HG02943 (cell line): ENCODE data around the gene TMOD2.

ENCODE experiments used
- ATAC-seq: cut with Tn5 transposase; IDR thresholded peaks from one replicate; pipeline ENCODE4 v1.9.1; 2021; ENCODE audit warnings: mild to moderate bottlenecking, low read depth, moderate library complexity; ENCODE audit not compliant: unreplicated experiment

The TMOD2 gene

DNA sequence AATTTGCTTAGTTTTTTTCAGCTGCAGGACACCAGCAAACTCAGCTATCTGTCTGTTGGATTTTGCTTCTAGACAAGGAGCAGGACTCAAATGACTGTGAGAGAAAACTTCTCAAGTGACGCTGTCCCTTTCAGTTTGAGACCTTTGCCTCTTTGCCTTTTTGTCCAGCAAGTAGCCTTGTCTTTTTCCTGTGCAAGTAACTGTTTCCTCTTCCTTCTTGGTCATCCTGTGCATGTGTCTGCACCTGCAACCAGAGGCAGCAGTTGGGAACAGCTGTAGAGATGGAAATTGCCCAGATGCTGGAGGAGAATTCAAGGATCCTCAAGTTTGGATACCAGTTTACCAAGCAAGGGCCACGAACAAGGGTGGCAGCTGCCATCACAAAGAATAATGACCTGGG lies 54.7 kb downstream of the TMOD2 start:
- ATAC-seq, result no peak

DNA sequence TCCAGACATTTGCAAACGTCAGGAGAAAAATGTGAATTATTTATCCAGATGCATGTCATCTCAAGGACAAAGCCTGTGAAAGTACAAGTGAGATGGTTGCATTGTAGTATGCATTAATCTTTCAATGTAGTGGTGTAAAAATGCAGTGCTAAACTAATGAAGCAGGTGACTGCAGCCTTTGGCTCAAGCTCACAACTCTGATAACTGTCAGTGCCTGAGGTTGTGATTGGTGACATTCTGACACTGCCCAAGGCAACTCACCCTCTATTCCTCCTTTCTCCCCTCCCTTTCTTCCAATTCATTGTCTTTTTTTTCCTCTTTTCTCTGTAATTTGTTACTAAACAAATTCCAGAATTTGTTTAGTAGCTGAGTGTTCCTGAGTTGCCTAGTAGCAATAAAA lies 58.1 kb downstream of the TMOD2 start:
- ATAC-seq, result no peak

DNA sequence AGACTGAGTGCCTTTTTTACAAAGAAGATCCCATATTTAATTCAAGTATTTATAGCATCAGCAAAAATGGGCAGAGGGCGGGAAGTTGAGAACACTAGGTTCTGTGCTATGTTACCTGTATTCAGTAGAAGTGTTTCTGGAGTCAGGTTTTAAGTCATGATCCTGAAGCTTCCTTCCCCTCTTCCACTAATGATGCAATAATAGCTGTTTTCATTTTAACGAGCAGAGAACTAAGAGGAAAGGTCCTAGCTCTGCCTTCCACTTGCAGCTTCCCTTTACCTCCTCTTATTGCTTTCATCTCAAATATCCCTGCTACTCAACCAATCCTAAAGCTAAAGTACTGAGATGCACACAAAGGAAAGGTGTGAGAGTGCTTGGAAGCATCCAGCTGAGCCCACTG lies 61.2 kb downstream of the TMOD2 start:
- ATAC-seq, result no peak

DNA sequence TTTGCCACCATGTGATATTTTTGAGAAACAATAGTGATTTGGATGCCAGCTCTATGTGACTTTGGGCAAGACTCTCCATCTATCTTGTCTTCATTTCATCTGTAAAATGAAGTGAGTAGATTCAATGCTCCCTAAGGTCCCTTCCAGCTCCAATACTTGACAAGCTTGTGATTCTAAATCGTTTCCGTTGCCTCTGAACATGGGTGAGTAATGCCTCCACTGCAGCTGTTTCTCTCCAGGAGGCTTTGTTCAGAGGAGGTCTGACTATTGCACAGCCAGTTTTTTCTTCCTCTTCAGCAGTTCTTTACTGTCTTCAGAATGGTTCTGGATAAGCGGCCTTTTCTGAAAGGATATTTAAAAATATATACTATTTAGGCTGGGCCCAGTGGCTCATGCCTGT lies 63.2 kb downstream of the TMOD2 start:
- no peak for ATAC-seq

DNA sequence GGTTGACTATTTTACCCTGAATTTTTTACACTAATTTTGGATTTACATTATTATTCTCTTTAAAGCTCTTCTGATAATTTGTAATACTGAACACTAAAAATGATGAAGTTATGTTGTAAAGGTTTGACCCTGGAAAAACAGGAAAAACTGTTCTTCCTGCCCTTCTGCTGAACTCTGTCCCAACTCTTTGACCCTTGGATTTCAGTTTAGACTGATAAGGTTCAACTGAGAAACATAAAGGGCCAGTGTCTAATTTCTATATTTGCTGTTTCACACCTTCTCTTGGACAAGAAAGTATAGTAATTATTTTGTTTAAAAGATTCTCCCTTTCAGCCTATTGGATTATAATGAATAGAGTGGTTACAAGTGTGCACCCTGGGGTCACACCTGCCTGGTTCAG lies 65.2 kb downstream of the TMOD2 start:
- ATAC-seq, result no peak

DNA sequence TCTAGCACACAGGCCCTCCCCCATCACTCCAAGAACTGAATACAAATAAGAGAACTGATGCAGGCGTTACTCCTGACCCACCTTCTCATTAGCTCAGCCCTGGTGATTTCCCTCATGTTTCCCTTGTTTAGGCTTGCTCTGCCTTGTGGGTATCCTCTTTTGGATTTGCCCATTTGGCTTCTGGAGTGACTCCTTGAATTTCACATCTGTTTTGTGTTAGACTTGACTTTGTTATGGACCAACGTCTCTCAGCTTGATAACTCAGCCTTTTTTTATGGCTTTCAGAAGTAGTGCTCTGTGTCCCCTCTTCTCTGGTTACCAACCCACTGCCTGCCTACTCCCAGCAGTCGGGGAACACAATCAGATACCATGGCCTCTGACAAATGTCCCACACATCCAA lies 66.8 kb downstream of the TMOD2 start:
- ATAC-seq, result no peak

DNA sequence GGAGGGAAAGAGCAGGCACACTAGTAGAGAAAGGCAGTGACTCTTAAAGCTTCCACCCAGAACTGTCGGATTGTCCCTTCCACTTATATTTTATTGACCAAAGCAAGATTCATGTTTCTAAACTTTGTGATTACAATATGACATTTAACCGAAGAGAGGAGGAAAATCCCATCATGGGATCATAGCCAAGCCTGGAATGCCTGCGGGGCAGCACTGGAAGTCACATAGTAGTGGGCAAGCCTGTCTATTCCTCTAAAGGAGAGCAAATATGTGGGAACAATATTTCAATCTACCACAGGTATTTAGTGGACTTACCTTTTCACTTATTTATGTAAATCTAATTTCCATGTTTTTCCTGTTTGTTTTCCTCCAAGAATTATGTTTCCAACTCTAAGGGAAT lies 74.3 kb downstream of the TMOD2 start:
- ATAC-seq, result no peak

DNA sequence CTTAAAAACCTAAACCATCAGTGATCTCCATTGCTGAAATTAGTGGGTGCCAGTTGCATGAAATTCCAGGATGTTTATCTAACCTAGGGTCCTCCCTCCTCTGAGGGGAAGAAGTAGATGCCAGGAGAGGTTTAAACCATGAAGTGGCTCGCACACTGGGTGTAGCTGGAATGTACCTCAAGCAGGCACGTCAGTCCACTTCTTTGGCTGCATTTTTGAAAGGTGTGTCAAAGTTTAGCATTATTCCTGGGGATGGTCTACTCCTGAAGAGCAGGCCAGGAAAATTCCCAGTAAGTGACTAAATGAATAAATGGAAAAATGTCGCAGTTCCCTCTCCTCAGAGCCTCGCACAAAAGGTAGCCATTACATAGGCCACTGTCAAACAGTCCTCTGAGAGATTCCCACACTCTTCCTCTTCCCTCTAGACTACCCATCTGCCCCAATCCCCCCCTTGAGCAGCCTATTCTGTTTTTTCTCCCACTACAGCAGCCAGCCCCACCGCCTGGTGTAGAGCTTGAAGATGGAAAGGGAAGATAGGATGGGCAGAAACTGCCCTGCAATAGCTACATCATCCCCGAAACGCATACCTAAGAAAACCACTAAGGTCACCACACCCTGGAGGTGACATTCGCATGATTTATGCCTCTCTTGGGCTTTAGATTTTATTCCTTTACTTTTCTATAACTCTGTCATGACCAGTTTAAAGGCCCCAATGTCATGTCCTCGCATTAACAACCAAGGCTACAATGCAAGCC lies 77.4 kb downstream of the TMOD2 start:
- ATAC-seq, result no peak

DNA sequence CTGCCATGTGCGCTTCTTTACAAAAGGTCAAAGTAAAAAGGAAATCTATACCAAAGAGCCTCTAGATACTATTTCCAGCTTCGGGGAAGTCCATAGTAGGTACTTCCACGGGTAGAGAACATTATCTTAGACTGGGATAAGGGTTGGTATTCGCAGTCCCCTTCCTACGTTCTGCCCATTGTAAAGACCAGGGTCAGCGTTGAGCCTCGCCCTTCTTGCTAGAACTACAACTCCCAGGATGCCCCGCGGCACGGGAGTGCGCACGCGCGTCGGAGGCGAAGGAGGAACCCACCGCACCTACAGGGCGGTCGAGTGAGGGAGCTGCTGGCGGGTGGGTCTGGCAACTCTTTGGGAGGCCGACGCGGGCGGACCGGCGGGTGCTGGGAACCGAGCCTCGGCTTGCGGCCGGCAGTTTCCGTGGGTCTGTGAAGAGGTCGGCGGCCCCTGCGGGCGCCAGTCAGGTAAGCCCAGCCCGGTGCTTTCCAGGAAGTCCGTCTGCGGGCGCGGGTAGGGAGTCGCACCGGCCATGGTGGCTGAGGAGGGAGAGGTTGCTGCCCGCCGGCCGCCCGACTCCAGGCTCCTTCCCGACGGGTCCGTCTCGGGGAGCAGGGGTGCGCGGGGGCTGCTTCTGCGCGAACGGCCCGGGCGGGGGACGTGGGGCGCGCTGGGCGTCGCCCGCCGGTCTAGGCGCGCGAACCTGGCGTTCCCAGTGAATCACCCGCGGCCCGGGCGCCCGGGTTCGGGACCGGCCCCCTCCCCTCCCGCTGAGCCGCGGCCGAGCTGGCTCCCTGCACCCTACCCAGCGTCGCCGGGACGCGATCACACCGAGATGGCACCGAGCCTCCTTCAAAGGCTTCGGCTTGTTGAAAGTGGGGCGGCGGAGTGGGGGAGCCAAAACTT lies 78.2 kb downstream of the TMOD2 start, which contains the start of gene TMOD3:
TSS of gene TMOD3 (plus strand) at position 278 of the 900 bp plus-strand sequence. CDS start 33,232 bp downstream, outside the sequence.
- ATAC-seq, result peak; percentile 87

DNA sequence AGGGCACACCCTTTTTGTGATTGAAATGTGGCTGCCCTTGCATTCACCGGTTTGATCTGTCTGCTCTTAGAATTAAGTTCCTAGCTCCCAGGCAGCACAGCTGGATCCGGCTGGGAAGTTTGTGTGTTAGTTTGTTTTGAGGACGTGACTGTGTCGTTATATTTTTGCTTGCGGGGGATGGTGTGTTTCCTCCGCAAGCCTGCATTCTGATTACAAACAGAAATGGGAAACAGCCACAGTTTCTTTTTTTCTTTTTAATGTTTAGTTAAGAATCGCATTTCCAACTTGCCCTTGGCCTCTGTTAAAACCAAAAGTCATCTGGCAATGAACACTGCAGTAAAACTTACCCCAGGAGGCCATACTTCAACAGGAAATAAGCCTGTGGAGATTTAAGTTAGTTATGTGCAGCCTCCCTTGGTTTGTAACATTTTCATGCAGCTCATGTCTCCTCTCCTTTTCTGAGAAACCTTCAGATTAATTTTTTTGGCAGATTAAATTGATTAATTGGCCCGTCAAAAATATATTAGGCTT lies 78.9 kb downstream of the TMOD2 start:
- ATAC-seq, result peak; percentile 18

DNA sequence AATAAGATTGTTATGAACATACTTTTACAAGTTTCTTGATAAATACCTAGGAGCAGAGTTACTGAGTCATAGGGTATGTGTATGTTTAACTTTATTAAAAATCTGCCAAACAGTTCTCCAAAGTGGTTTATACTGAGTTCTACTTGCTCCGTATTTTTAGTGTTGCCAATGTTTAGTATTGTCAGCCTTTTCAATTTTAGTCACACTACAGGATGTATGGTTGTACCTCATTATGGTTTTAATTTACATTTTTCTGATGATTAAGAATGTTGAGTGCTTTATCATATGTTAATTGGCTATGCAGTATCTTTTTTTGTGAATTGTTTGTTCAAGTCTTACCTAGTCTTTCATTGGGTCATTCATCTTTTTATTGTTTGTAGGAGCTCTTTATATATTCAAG lies 82.4 kb downstream of the TMOD2 start:
- ATAC-seq, result no peak

DNA sequence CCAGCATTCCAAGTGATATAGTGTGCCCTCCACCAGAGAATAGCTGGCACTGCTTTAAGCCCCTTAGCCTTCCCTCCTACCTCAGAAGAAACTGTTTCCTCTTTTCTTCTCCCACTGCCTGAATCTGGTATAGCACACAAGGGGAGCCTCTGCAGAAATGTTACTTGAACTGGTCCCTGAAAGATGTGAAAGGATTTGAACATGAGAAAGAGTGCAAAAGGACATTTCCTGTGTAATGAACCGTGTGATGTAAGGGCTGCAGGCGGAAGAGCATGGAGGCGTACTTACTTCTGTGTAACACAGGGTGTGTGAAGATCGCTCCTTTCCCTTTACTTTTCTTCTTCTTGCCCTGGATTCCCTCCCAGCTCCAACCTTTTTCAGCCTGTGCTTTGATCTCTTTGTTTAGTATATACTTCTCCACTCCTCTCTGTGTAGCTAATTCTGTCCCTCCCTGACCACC lies 86.4 kb downstream of the TMOD2 start:
- no peak for ATAC-seq

DNA sequence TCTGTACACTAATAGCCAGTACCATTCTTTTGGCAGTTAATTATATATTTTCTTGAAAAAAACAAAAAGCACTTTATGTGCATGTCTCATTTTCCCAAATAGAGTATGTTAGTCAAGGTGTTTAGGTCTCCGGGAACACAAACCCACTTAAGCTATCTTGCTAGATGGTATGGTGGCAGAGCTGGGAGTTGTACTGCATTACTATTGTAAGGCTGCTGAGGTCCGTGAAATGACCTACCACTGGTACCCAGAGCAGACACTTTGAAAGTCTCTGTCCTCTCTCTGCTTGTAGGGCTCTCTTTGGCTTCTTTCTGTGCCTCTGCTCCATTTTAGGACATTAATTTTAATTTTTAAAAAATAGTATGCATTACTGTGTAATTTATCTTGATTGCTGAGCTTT lies 86.9 kb downstream of the TMOD2 start:
- ATAC-seq, result no peak

DNA sequence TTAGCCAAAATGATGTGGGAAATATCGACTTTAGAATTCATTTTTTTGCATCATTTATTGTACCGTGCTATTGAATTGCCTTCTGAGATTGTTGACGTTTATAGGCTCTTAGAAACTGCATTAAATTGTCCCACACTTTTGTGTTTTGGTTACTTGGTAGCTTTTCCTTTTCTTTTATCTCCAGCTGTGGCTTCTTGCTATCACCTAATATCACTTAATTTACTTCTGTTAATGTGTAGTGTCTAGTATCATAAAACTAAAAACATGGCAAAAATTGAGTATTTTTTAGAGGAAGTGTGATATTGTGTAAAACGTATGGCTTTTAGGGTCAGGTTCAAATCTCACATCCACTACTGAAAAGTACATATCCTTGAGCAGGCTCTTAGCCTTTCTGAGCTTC lies 89.3 kb downstream of the TMOD2 start:
- no peak for ATAC-seq

DNA sequence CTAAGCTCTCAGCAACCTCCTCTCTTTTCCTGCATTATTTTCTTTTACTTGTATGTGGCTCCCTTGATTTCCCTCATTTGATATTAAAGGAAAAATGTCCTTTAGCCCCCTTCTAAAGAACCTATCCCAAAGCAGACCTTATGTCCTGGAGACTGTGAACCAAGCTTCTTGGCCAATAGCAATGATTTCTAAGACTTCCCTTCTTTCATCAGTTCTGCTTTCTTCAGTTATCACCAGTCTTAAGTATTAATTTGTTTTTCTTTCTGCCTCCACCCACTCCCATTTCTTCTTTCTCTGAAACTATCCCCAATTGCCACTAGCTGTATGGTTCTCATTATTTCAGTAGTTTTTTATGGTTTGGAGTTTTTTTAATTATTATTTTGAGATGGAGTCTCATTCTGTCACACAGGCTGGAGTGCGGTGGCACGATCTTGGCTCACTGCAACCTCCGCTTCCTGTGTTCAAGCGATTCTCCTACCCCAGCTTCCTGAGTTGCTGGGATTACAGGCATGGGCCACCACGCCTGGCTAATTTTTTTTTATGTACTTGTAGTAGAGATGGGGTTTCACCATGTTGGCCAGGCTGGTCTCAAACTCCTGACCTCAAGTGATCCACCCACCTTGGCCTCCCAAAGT lies 90.1 kb downstream of the TMOD2 start:
- ATAC-seq, result no peak

DNA sequence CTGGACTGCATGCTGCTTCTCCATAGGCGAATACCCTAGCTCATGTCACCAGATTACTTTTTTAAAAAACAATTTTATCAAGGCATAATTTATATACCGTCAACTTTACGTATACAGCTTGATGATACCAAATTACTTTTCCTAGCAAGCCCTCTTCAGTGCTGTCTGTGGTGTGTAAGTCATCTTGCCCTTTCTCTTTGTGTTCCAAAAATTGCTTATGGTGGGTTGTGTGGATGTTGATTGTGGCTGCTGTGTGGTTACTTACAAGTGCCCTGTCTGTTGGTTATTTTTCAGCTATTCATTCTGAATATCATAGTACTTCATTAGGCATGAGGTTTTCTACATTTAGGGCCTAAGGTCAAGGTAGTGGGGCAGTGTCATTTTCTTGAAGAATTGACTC lies 90.9 kb downstream of the TMOD2 start:
- no peak for ATAC-seq

DNA sequence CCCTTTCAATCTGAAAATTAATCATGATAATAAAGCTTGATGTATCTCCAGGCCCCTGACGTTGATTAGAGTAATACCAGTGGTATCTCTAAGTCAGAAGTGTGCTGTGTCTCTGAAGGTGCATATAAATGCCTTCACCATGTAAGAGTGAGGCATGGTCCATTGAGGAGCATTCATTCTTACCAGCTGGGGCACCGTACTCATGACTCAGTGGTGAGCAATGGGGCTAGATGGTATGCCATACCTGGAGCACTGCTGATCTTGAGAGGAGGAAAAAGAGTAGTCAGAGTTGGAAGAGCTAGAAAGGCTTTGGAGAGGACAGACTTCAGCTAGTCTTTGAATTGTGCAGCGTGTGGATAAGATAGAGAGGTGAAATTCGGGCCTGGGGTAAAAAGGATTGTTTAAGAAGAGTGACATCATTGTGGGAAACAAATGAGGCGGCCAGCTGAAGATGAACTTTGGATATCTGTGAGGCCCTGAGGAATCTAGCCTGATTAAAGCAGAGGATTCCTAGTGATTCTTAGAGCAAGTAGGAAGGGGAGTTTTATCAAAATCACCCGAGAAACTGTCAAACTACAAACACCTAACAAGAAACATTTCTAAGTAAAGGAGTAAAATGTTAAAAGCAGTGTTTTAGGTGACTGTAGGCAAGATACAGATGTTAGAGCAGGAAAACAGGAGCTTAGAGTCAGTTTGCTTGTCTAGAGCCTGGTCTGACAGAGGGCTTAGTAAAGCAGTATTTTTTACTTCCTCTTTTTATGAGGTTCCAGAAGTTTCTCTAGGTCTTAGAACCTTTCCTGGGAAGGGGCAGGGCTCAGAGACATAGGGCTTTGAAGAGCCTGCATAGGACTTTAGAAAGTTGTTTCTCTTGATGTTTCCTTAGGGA lies 91.7 kb downstream of the TMOD2 start:
- no peak for ATAC-seq

DNA sequence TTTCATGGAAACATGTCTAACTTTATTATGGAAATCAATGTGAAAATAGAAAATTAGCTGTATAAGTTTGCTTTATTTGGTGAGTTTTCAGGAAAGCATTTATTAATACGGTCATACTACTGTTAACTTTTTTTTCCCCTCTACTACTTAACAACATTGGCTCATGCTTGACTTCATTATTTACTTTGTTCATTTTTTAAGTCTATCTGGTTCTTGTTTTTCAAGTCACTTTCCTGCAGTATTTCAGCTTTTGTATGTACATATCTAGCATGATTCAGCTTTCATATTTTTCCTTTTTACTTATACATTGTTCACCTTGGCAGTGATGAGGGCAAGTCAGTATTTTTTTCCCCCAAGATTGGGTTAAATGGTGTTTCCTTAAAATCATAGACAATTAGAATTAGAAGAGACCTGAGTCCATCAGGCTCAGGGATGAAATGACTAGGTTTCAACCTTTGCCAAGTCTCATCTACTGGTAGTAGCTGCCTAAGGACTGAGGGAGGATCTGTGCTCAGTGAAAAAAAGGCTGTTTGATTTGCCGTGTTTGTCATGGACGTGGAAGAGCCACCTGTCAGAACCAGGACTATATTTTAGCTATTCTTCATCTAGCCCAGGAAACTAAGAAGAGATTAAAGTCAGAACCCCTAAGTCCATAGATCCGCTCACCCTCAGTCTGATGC lies 93.5 kb downstream of the TMOD2 start:
- ATAC-seq, result no peak

DNA sequence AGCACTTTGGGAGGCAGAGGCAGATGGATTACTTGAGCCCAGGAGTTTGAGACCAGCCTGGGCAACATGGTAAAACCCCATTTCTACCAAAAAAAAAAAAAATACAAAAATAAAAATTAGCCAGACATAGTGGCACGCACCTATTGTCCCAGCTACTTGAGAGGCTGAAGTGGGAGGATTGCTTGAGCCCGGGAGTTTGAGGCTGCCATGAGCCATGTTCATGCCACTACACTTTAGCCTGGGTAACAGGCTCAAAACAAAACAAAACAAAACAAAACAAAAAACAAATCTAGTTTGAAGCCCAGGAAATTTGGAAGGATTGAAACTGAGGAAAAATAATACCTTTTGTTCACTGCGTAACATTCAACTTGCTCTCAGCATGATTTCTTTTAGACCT lies 94.7 kb downstream of the TMOD2 start:
- ATAC-seq, result no peak
